NT2/D1 (cell line): Measurements from ENCODE around the gene AGAP1.

Experiments used
- YY1 ChIP-seq: IDR thresholded peaks from 2 replicates; pipeline ENCODE4 v1.6.1; 2011; ENCODE audit not compliant: insufficient read length, insufficient read depth
- ZNF274 ChIP-seq: IDR thresholded peaks from 2 replicates; pipeline ENCODE4 v1.6.1; 2011; ENCODE audit warnings: mild to moderate bottlenecking, low read depth, low read length

DNA sequence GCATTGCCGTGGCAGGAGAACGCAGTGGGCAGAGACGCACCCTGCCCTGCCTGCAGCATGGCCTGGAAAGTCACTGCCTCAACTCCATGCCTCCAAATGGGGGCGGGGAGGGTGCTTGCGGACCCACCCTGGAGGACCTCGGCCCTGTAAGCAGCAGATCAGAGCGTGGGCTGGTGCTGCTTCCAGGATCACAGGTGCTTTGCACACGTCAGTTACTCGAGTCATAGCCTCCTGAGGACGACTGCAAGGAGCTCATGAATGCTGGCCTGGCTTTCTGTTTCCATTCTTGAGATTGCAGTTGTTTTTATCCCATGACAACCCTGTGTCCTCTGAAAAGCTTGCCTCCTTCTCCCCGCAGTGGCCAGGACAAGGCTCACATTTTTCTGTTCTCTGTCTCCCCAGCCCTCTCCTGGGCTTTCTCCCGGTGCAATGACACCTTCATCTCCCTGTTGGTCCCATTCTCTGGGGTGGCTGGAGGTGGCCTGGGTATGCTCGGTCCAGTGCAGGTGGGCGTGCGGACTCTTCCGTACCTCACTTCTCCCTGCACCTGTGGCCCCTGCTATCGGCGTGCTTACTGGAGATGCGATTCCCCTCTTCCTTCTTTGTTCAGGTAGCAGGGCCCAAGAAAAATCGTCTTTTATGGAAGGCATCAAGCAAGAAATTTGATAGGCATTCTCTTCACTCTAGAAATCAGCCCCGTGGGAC, 466.3 kb downstream of the AGAP1 start:
- TF ChIP-seq YY1 (no peak), ZNF274 (no peak)
